Measurements from ENCODE around the gene CD79B.
"Not testable (repeated sequence)": the region's sequence is repeated elsewhere in the genome, so short reads cannot be mapped to it uniquely, and the experiment has no call there.

Gene CD79B

GRCh38 chr17:63910096-63910495, 22.0 kb downstream of the CD79B start:
- no peak for DNase-seq (ENCODE audit: low spot score in 2 of 2)
- peaks cover 5% of the 10 kb centered on the region for H3K4me1 Mint-ChIP-seq
- no peak for ATAC-seq (replicated peaks; ENCODE audit: extremely low read depth, poor library complexity, severe bottlenecking)
- H3K4me3 Mint-ChIP-seq = no peak overlapping the region
- no peak overlapping the region for H3K27ac Mint-ChIP-seq (ENCODE audit: low read depth)
- H3K9me3 Mint-ChIP-seq = no peaks in the 10 kb centered on the region
- H3K36me3 Mint-ChIP-seq (ENCODE audit: insufficient read depth) = peaks cover 2% of the 10 kb centered on the region
- no peaks in the 10 kb centered on the region for H3K27me3 Mint-ChIP-seq

GRCh38 chr17:63909586-63909985, 22.5 kb downstream of the CD79B start:
- DNase-seq (ENCODE audit: low spot score in 2 of 2); H3K4me3 Mint-ChIP-seq; H3K4me1 Mint-ChIP-seq; H3K36me3 Mint-ChIP-seq (ENCODE audit: insufficient read depth); H3K27me3 Mint-ChIP-seq; H3K27ac Mint-ChIP-seq (ENCODE audit: low read depth); ATAC-seq (replicated peaks; ENCODE audit: extremely low read depth, poor library complexity, severe bottlenecking); H3K9me3 Mint-ChIP-seq: not testable (repeated sequence)

- H3K4me1 Mint-ChIP-seq; DNase-seq (ENCODE audit: low spot score in 2 of 2); H3K36me3 Mint-ChIP-seq (ENCODE audit: insufficient read depth); H3K4me3 Mint-ChIP-seq; H3K27ac Mint-ChIP-seq (ENCODE audit: low read depth); ATAC-seq (replicated peaks; ENCODE audit: extremely low read depth, poor library complexity, severe bottlenecking); H3K9me3 Mint-ChIP-seq; H3K27me3 Mint-ChIP-seq: not testable (repeated sequence)
Observed at GRCh38 chr17:63907161-63907778, 24.9 kb downstream of the CD79B start.

- not testable (repeated sequence) for H3K4me1 Mint-ChIP-seq; H3K36me3 Mint-ChIP-seq (ENCODE audit: insufficient read depth); DNase-seq (ENCODE audit: low spot score in 2 of 2); H3K27me3 Mint-ChIP-seq; H3K9me3 Mint-ChIP-seq; ATAC-seq (replicated peaks; ENCODE audit: extremely low read depth, poor library complexity, severe bottlenecking); H3K27ac Mint-ChIP-seq (ENCODE audit: low read depth); H3K4me3 Mint-ChIP-seq
Observed at GRCh38 chr17:63904796-63905195, 27.3 kb downstream of the CD79B start.

- ATAC-seq (replicated peaks; ENCODE audit: extremely low read depth, poor library complexity, severe bottlenecking) = peak; percentile 56
- H3K9me3 Mint-ChIP-seq; H3K36me3 Mint-ChIP-seq (ENCODE audit: insufficient read depth); H3K27ac Mint-ChIP-seq (ENCODE audit: low read depth); H3K27me3 Mint-ChIP-seq; H3K4me3 Mint-ChIP-seq; H3K4me1 Mint-ChIP-seq; DNase-seq (ENCODE audit: low spot score in 2 of 2): not testable (repeated sequence)
Observed at GRCh38 chr17:63903787-63904201, 28.3 kb downstream of the CD79B start.

GRCh38 chr17:63901971-63902370, 30.2 kb downstream of the CD79B start:
- H3K4me1 Mint-ChIP-seq; H3K4me3 Mint-ChIP-seq; H3K27me3 Mint-ChIP-seq; ATAC-seq (replicated peaks; ENCODE audit: extremely low read depth, poor library complexity, severe bottlenecking); H3K27ac Mint-ChIP-seq (ENCODE audit: low read depth); H3K9me3 Mint-ChIP-seq; DNase-seq (ENCODE audit: low spot score in 2 of 2); H3K36me3 Mint-ChIP-seq (ENCODE audit: insufficient read depth): not testable (repeated sequence)

GRCh38 chr17:63898899-63899798, 33.0 kb downstream of the CD79B start:
- not testable (repeated sequence) for H3K36me3 Mint-ChIP-seq (ENCODE audit: insufficient read depth); H3K27me3 Mint-ChIP-seq; H3K9me3 Mint-ChIP-seq; H3K4me1 Mint-ChIP-seq; DNase-seq (ENCODE audit: low spot score in 2 of 2); H3K4me3 Mint-ChIP-seq; H3K27ac Mint-ChIP-seq (ENCODE audit: low read depth)
- ATAC-seq (replicated peaks; ENCODE audit: extremely low read depth, poor library complexity, severe bottlenecking) = peak; percentile 63

- H3K9me3 Mint-ChIP-seq; ATAC-seq (replicated peaks; ENCODE audit: extremely low read depth, poor library complexity, severe bottlenecking); H3K36me3 Mint-ChIP-seq (ENCODE audit: insufficient read depth); H3K4me3 Mint-ChIP-seq; H3K27me3 Mint-ChIP-seq; H3K27ac Mint-ChIP-seq (ENCODE audit: low read depth); DNase-seq (ENCODE audit: low spot score in 2 of 2); H3K4me1 Mint-ChIP-seq: not testable (repeated sequence)
Observed at GRCh38 chr17:63896524-63897354, 35.4 kb downstream of the CD79B start, which contains the start of gene CSH1. TSS of gene CSH1 (minus strand) at chr17:63896574. CDS start at chr17:63896511, 63 bp downstream.

- not testable (repeated sequence) for H3K4me3 Mint-ChIP-seq; H3K27ac Mint-ChIP-seq (ENCODE audit: low read depth); ATAC-seq (replicated peaks; ENCODE audit: extremely low read depth, poor library complexity, severe bottlenecking); H3K36me3 Mint-ChIP-seq (ENCODE audit: insufficient read depth); H3K4me1 Mint-ChIP-seq; H3K9me3 Mint-ChIP-seq; H3K27me3 Mint-ChIP-seq; DNase-seq (ENCODE audit: low spot score in 2 of 2)
Observed at GRCh38 chr17:63894821-63895220, 37.3 kb downstream of the CD79B start.

- not testable (repeated sequence) for H3K4me3 Mint-ChIP-seq; H3K27ac Mint-ChIP-seq (ENCODE audit: low read depth); ATAC-seq (replicated peaks; ENCODE audit: extremely low read depth, poor library complexity, severe bottlenecking); DNase-seq (ENCODE audit: low spot score in 2 of 2); H3K9me3 Mint-ChIP-seq; H3K36me3 Mint-ChIP-seq (ENCODE audit: insufficient read depth); H3K27me3 Mint-ChIP-seq; H3K4me1 Mint-ChIP-seq
Observed at GRCh38 chr17:63894021-63894420, 38.1 kb downstream of the CD79B start.

GRCh38 chr17:63892316-63893037, 39.7 kb downstream of the CD79B start:
- not testable (repeated sequence) for H3K4me3 Mint-ChIP-seq; H3K9me3 Mint-ChIP-seq; DNase-seq (ENCODE audit: low spot score in 2 of 2); H3K36me3 Mint-ChIP-seq (ENCODE audit: insufficient read depth); H3K27ac Mint-ChIP-seq (ENCODE audit: low read depth); ATAC-seq (replicated peaks; ENCODE audit: extremely low read depth, poor library complexity, severe bottlenecking); H3K27me3 Mint-ChIP-seq
- peaks cover 10% of the 10 kb centered on the region for H3K4me1 Mint-ChIP-seq
